Sigmoid colon (tissue), 7 donors: ENCODE results near the gene IHH. TPM values are rescaled to one million over a fixed set of nuclear protein-coding genes. Genes with fewer than 3 reads are reported as not detected.

Experiments used
- DNase-seq: peaks from one replicate; pipeline ENCODE4 v3.0.0-alpha.2; 2019
- H3K27ac ChIP-seq, 4 donors: fragments of 200-600 bp; sonication (generic); one replicate each; pipeline ENCODE4 v1.5.1; 2016 to 2019; ENCODE audit warnings: mild to moderate bottlenecking in 1 of 4
- H3K27me3 ChIP-seq, 3 donors: fragments of 200-600 bp; sonication (generic); one replicate each; pipeline ENCODE4 v1.5.1; 2019; ENCODE audit warnings: mild to moderate bottlenecking in 1 of 3
- H3K36me3 ChIP-seq, 4 donors: fragments of 200-600 bp; sonication (generic); one replicate each; pipeline ENCODE4 v1.5.1; 2016 to 2019
- H3K4me1 ChIP-seq, 4 donors: fragments of 200-600 bp; sonication (generic); one replicate each; pipeline ENCODE4 v1.5.1; 2017 to 2019
- H3K4me3 ChIP-seq, 4 donors: fragments of 200-600 bp; sonication (generic); one replicate each; pipeline ENCODE4 v1.5.1; 2017 to 2019; ENCODE audit warnings: mild to moderate bottlenecking in 2 of 4, moderate library complexity in 1 of 4
- H3K9me3 ChIP-seq, 4 donors: fragments of 200-600 bp in 3 of 4; sonication (generic) in 3 of 4; one replicate each; pipeline versions ENCODE4 v1.5.1 to v1.6.1; 2013 to 2019
- EP300 ChIP-seq, 4 donors: sonication (generic); formaldehyde crosslinking; IDR thresholded peaks; one replicate each; pipeline ENCODE4 v1.6.1; 2017; ENCODE audit warnings: antibody characterized with exemption in 4 of 4
- POLR2A ChIP-seq, 2 donors: fragments of 450-650 bp; IDR thresholded peaks; one replicate each; pipeline ENCODE4 v1.6.1; 2016; ENCODE audit warnings: antibody characterized with exemption in 2 of 2, mild to moderate bottlenecking in 2 of 2, moderate library complexity in 2 of 2
- POLR2AphosphoS5 ChIP-seq, 4 donors: sonication (generic); formaldehyde crosslinking; IDR thresholded peaks; one replicate each; pipeline ENCODE4 v1.6.1; 2017; ENCODE audit warnings: antibody characterized with exemption in 4 of 4
- WGBS, 2 donors: extraction: QIAGEN DNeasy Blood & Tissue Kit; methylation state at CpG; one replicate each; pipeline ENCODE4 v1.1.7; 2013; 5-methylcytosine and 5-hydroxymethylcytosine counted together
- intact Hi-C: fragments of 100-400 bp; cut with DNase I; formaldehyde crosslinking; loops from one replicate; pipeline ENCODE4 v1.15.1; 2023
- polyA plus RNA-seq, 3 donors: library from polyadenylated mRNA; stranded (reverse); fragments of 200-250 nt; gene quantifications; one replicate each; pipeline ENCODE4 v1.2.3, GENCODE V29; 2013
- total RNA-seq, 4 donors: library from RNA; depleted of rRNA; stranded (reverse); fragments of >200 nt; gene quantifications; one replicate each; pipeline ENCODE4 v1.1.0, GENCODE V29; 2016
- TF ChIP-seq, protein P1 (sequence below), 4 experiments: fragments of 450-650 bp in 3 of 4; fragments of 200-600 bp in 1 of 4; IDR thresholded peaks; one replicate each; pipeline ENCODE4 v1.5.1; 2016 to 2019; ENCODE audit warnings: antibody characterized with exemption in 4 of 4, mild to moderate bottlenecking in 3 of 4, moderate library complexity in 2 of 4
- donor health status: healthy with polysubstance abuse.
- donor health status: Bipolar disorder and iron deficiency.
- donor health status: healthy.

The IHH gene
- total RNA-seq: not detected
- polyA plus RNA-seq: 10 to 100 TPM; 12.9 to 36.1 (median 21.6) TPM

DNA sequence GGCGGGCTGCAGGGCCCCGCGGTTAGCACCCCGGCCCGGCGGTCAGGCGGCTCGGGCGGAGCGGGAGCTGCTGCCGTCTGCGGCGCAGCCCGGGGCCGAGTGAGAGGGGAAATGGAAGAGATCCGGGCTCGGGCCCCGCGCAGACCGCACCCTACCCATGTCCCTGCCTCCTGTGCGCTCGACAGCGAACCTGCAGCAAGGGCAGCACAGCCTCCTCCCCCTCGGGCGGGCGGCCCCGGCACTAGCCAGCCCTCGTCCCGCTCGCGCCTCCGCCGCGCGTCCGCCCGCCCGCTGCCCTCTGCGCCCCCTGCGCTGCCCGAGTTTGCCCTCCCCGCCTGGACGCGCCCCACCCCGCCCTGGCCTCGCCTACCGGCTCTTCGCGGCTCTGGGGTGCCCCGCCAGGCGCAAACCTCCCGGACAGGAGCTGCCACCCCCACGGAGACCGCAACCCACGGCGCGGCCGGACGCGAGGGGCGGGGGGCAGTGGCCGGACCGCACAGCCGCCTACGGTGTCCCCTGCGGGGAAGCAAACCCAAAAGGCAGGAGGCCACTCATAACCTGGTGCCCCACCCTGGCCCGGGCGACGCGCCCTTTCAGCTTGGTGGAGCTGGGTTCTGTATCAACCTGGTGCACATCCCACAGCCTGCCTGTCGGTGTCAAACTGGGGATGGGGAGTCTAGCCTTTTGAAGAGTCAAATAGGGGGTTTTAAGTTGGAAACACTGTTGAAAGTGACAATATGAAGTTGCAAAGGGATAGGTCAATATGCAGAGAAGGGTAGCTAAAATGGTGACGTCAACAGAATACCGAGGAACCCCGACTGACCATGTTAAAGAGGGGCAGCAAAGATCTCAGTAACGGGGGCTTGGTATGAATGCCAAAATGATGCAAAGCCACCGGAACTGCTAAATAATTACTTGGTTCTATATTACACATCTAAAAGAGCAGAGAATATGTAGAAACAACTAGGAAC lies at the start of gene IHH:
Gene IHH, minus strand, starts transcription at position 101 of the 971 bp plus-strand sequence. CDS start 454 bp downstream, outside the sequence.
- no peak for DNase-seq
- Histone ChIP-seq H3K36me3 (no peaks in the 10 kb centered on the region), H3K9me3 (no peaks in the 10 kb centered on the region), H3K27ac (peak within 1 kb of the TSS in 1 of 4 donors; percentile 41), H3K4me3 (peak within 1 kb of the TSS in 3 of 4 donors; percentile 23 to 31 (median 25)), H3K4me1 (peaks cover 3 to 45% (median 42%) of the 10 kb centered on the region in 4 donors), H3K27me3 (peaks cover 55 to 83% (median 64%) of the 10 kb centered on the region in 3 donors)
- intact Hi-C loops: no loop called here
- 1 to 2% methylated on average over 76 of the region's 76 CpGs for WGBS, 2 donors
- peak in 1 of 4 donors; percentile 44 for TF ChIP-seq POLR2AphosphoS5 (IDR thresholded peaks at IDR 0.05)
- no peak for TF ChIP-seq POLR2A (IDR thresholded peaks at IDR 0.05)

DNA sequence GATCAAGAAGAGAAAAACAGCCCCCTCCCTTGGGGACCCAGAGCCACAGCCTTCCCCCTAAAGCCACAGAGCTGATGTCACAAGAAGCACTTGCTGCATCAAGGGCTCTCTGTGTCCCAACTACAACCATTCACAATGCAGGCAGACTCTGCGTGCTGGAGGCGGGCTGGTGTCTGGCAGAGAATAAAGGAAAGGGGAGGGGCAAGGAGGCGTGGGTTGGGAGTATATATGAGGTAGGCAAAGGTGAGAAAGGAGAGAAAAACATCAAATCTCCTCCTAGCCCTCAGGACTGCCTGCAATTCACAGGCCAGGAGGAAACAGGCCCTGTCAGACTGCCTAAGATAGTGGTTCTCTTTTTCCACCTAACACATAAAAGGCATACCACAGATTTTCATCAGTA lies 48.8 kb upstream of the IHH start:
- 17 to 50% methylated on average over 3 of the region's 3 CpGs for WGBS, 2 donors
- Histone ChIP-seq H3K27ac (no peak overlapping the region), H3K27me3 (no peaks in the 10 kb centered on the region), H3K36me3 (no peaks in the 10 kb centered on the region), H3K4me3 (no peak overlapping the region), H3K9me3 (no peaks in the 10 kb centered on the region), H3K4me1 (no peaks in the 10 kb centered on the region)
- intact Hi-C loops: no loop called here
- DNase-seq: no peak
- no peak for TF ChIP-seq EP300 (IDR thresholded peaks at IDR 0.05)
- TF ChIP-seq POLR2A (IDR thresholded peaks at IDR 0.05): no peak
- TF ChIP-seq, protein P1, sequence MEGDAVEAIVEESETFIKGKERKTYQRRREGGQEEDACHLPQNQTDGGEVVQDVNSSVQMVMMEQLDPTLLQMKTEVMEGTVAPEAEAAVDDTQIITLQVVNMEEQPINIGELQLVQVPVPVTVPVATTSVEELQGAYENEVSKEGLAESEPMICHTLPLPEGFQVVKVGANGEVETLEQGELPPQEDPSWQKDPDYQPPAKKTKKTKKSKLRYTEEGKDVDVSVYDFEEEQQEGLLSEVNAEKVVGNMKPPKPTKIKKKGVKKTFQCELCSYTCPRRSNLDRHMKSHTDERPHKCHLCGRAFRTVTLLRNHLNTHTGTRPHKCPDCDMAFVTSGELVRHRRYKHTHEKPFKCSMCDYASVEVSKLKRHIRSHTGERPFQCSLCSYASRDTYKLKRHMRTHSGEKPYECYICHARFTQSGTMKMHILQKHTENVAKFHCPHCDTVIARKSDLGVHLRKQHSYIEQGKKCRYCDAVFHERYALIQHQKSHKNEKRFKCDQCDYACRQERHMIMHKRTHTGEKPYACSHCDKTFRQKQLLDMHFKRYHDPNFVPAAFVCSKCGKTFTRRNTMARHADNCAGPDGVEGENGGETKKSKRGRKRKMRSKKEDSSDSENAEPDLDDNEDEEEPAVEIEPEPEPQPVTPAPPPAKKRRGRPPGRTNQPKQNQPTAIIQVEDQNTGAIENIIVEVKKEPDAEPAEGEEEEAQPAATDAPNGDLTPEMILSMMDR (IDR thresholded peaks at IDR 0.05): no peak
- no peak for TF ChIP-seq POLR2AphosphoS5 (IDR thresholded peaks at IDR 0.05)

DNA sequence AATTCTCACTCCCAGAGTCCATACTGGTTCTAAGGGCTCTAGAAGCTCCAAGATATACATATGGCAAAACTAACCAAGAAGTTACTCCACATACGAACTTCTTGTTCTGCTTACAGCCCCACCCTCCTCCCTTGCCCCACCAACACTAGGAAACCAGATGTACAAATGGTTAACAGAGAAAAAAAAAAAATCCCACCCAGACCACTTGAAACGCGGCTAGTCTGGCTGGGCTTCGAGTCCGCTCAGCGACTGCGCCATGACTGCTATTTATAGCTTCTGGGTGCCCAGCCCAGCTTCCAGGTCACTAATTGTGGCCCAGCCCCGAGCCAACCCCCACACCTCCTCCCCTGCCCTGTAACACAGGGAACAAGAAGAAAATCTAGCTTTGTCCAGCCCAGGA lies 47.0 kb upstream of the IHH start:
- Histone ChIP-seq H3K4me1 (no peaks in the 10 kb centered on the region), H3K27me3 (no peaks in the 10 kb centered on the region), H3K36me3 (no peaks in the 10 kb centered on the region), H3K9me3 (no peaks in the 10 kb centered on the region), H3K27ac (no peak overlapping the region), H3K4me3 (no peak overlapping the region)
- no peak for DNase-seq
- TF ChIP-seq, protein P1 (IDR thresholded peaks at IDR 0.05): no peak
- TF ChIP-seq POLR2AphosphoS5 (IDR thresholded peaks at IDR 0.05) (no peak), EP300 (IDR thresholded peaks at IDR 0.05) (no peak), POLR2A (IDR thresholded peaks at IDR 0.05) (no peak)
- intact Hi-C loops: no loop called here
- WGBS, 2 donors: 25 to 50% methylated on average over 8 of the region's 8 CpGs

DNA sequence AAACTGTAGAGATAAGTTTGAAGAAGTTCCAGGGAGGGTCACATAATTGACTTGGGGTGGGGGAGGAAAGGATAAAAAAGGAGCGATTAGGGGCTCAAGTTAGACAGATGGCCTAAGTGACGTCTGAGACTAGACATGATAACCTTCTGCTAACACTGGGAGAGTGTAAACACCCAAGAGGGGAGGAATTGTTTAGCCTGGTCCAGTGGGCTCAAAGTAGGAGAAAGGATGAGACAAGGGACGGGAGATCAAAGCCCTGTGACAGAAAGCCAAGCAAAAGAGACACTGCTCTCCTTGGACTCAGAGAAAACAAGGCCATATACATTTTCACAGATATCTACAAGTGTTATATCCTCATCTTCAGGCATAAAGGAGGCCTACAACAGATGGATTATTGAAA lies 45.5 kb upstream of the IHH start:
- Histone ChIP-seq H3K4me3 (no peak overlapping the region), H3K36me3 (no peaks in the 10 kb centered on the region), H3K27me3 (no peaks in the 10 kb centered on the region), H3K4me1 (no peaks in the 10 kb centered on the region), H3K9me3 (no peaks in the 10 kb centered on the region), H3K27ac (no peak overlapping the region)
- intact Hi-C loops: no loop called here
- TF ChIP-seq EP300 (IDR thresholded peaks at IDR 0.05) (no peak), POLR2A (IDR thresholded peaks at IDR 0.05) (no peak), POLR2AphosphoS5 (IDR thresholded peaks at IDR 0.05) (no peak)
- TF ChIP-seq, protein P1 (IDR thresholded peaks at IDR 0.05): no peak
- 88 to 92% methylated on average over 3 of the region's 3 CpGs for WGBS, 2 donors
- DNase-seq: no peak
